KOPT-K1 (cell line): ENCODE results near the gene P3H2.

Experiments
- H3K27ac ChIP-seq: fragments of 200-600 bp; sonication (generic); 2 replicates; pipeline ENCODE4 v1.5.1; 2016; ENCODE audit warnings: antibody characterized with exemption, mild to moderate bottlenecking, low read depth, low read length; ENCODE audit not compliant: poor library complexity, severe bottlenecking
- H3K36me3 ChIP-seq: fragments of 200-600 bp; sonication (generic); 2 replicates; pipeline ENCODE4 v1.5.1; 2017; ENCODE audit warnings: antibody characterized with exemption, mild to moderate bottlenecking, low read length, moderate library complexity; ENCODE audit not compliant: insufficient read depth
- H3K9me3 ChIP-seq: fragments of 200-600 bp; sonication (generic); 2 replicates; pipeline ENCODE4 v1.5.1; 2017; ENCODE audit warnings: antibody characterized with exemption, low read length, mild to moderate bottlenecking; ENCODE audit not compliant: insufficient read depth, poor library complexity, severe bottlenecking

The P3H2 gene

DNA sequence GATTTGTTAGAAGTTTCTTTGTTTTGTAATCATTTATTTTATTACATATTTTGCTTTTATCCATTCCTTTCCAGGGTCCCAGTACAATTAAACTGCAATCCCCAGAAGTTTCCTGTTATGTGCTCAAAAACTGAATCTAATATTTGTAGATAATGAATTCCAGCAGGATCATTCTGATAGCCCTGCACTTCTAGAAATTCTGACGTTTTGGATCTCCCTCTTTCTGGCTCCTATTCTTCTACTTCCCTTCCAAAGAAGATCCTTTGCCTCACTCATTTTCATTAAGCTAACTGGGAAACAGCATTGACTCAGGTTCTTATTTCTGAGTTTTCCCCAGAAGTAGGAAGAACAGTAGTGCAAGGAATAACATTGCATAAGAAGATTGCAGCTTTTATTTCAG, 9.9 kb downstream of the P3H2 start:
- Histone ChIP-seq H3K9me3 (no peaks in the 10 kb centered on the region), H3K36me3 (no peaks in the 10 kb centered on the region), H3K27ac (no peak overlapping the region)

DNA sequence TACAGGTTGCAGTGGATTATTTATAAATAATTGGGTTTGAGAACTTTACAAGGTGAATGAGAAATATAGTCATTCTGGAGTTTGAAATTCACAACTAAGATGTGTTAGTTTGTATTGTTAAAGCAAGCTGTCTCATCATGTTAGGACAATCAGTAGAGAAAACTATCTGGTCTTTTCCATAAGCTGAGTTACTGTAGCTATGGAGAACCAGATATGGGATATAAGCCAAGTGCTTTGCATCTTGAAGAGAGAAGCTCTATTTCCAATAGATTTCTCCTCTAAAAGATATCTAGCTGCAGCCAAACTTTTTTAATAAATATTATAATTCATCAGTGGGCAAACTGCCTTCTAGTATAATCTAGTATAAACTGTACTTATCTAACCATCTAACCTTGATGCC, 11.3 kb downstream of the P3H2 start:
- no peak overlapping the region for H3K27ac ChIP-seq
- no peaks in the 10 kb centered on the region for H3K9me3 ChIP-seq
- no peaks in the 10 kb centered on the region for H3K36me3 ChIP-seq

DNA sequence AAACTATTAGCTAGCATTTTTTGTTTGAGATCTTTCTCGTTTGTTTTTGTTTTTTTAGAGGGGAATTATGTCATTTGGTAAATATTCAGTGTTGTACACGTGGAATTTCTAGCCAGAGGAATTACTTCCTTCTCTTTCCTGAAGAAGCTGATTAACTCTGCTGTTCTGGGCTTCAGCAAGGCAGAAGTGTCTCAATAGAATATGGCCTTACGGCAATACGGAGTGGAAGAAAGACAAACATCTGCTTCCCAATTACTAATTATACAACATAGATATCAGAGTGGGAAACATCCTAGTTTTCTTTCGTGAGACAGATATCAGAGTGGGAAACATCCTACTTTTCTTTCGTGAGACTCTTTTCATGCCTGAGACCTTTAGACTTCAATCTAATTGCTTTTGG, 11.9 kb downstream of the P3H2 start:
- Histone ChIP-seq H3K36me3 (no peaks in the 10 kb centered on the region), H3K27ac (no peak overlapping the region)

DNA sequence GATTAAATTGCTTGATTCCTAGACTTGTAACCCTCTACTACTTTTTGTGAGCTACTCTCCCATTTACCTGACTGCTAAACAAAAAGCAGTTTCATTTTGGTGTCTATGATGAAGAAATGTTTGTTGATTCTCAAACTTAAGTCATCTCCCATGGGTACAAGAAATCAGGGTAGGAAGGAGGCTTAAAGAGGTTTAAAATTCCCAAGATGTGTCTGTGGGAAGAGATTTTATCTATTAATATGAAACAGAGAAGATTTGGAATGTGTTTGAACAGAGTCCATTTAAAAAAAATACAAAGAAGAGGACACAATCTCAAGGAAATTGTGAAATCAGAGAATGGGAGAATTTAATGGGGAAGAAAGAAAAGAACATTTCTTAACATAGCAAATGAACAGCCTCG, 14.8 kb downstream of the P3H2 start:
- Histone ChIP-seq H3K36me3 (no peaks in the 10 kb centered on the region), H3K9me3 (no peaks in the 10 kb centered on the region), H3K27ac (no peak overlapping the region)

More for the DNA sequence above, 11.9 kb downstream of the P3H2 start:
- no peaks in the 10 kb centered on the region for H3K9me3 ChIP-seq

DNA sequence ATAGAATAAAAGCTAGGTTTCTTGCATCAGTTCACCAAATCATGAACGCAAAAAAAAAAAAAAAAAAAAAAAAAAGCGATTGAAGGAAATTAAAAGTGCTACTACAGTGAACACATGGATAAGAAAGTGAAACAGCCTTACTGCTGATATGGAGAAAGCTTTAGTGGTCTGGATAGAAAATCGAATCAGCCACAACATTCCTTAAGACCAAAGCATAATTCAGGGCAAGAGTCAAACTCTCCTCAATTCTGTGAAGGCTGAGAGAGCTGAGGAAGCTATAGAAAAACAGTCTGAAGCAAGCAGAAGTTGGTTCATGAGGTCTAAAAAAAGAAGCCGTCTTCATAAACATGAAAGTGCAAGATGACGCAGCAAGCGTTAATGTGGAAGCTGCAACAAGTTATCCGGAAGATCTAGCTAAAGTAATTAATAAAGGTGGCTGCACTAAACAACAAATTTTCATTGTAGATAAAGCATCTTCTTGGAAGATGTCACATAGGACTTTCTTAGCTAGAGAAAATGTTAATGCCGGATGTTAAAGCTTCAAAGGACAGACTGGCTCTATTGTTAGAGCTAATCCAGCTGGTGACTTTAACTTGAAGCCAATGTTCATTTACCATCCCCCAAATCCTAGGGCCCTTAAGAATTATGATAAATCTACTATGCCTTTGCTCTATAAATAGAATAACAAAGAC, 19.2 kb downstream of the P3H2 start:
- H3K27ac ChIP-seq = no peak overlapping the region
- no peaks in the 10 kb centered on the region for H3K9me3 ChIP-seq
- H3K36me3 ChIP-seq = no peaks in the 10 kb centered on the region

DNA sequence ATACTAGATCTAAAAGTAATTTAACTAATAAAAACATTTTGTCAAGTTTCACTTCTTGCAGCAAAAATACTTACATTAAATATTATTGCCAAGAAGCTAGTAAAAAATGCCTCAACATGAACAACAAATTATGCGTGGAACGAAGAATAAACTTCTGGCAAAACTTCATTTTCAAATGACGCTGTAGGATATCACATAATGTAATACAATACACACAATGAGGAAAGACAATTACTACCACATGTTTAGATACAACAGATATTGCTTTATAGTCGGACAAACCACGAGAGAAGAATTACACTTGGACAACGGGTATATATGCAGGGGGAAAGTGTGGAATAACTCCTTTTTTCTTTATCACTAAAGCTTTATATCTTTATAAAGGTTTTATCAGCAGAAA, 21.6 kb downstream of the P3H2 start:
- Histone ChIP-seq H3K36me3 (no peaks in the 10 kb centered on the region), H3K9me3 (no peaks in the 10 kb centered on the region), H3K27ac (no peak overlapping the region)

DNA sequence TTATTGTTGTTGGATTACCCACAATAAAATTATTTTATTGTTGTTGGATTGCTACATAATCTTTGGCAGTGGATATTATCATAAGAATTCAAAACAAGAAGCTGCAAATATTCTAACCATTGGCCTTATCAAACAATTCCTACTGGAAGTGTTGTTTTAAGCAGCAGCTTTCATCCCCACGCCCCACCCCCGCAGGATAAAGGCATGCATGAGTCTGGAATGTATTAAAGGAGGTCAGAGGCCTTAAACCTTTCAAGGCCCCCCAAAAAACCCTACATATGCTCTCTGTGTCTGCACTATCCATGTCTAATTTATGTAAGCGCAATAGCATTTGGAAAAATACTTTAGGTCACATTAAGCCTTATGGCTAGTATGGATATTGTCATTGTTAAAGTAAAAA, 23.1 kb downstream of the P3H2 start:
- H3K9me3 ChIP-seq = no peaks in the 10 kb centered on the region
- H3K36me3 ChIP-seq = no peaks in the 10 kb centered on the region
- no peak overlapping the region for H3K27ac ChIP-seq

DNA sequence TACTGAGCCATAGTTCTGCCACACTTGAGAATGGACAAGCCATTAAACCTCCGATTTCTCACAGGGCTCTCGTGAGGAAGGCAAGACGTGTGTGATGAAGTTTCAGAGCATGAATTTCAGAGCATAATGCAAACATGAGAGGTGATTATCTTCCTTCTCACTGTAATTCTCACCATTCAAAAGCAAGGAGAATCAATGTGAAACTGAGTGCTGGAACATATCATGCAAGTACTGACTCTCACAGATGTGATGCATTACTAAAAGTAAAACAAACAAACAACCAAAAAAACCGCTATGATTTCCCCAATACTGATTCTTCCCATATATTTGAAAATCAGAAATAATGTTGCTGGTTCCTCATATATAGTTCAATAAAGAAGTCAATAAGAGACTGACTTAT, 23.7 kb downstream of the P3H2 start:
- no peak overlapping the region for H3K27ac ChIP-seq
- H3K9me3 ChIP-seq = no peaks in the 10 kb centered on the region
- no peaks in the 10 kb centered on the region for H3K36me3 ChIP-seq

DNA sequence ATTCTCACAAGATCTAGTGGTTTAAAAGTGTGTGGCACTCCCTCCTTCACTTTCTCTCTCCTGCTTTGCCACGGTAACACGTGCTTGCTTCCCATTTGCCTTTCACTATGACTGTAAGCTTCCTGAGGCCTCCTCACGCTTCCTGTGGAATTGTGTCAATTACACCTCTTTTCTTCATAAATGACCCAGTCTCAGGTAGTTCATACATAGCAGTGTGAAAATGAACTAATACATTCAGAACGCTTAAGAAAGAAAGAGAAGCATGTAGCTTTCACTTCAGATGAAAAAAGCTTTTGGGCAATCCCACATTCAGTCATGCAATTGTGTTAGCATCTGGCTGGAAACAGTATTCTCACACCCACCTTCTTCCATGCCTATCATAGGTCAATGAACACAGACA, 24.4 kb downstream of the P3H2 start:
- no peaks in the 10 kb centered on the region for H3K36me3 ChIP-seq
- no peaks in the 10 kb centered on the region for H3K9me3 ChIP-seq
- H3K27ac ChIP-seq = no peak overlapping the region

DNA sequence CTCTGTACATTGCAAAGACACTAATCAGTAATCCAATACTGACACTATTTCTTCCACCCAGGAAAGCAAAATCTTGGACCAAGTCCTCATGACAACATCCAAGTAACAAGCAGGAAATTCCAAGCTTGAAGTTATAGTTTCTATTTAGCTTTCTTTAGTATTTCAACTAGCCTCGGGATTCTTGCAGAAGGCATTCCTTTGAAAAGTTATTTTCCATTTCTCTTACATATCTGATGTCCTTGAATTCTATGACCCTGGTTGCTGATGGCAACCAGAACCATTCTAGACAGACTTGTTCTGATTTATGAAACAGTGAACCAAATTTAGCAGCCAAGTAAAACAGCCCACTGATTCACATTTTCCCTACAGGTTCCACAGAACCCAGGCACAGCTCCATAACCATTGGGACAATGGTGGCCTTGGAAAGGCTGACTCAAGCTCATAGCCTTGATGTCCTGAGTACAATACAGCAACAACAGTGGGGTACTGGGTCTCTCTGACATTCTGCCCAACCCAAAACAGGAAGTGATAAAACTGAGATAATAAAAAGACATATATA, 26.5 kb downstream of the P3H2 start:
- Histone ChIP-seq H3K36me3 (no peaks in the 10 kb centered on the region), H3K27ac (no peak overlapping the region), H3K9me3 (no peaks in the 10 kb centered on the region)

DNA sequence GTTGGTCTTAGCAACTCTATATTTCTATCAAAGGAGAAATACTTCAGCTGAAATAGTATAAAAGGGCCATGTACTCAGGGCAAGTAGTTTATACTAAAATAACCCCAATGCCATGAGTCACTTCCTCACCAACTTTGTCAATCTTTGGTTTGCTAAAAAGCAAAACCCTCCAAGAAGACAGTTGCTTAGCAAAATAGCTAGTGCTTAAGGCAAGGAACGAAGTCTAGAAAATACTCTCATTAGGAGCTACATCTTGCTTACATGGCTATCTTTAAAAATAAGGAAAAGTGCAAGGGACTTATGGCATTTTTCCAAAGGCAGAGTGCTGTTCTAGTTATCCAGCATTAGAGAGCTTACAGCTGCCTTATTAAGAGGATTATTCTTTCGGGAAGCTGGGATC, 28.4 kb downstream of the P3H2 start:
- Histone ChIP-seq H3K9me3 (no peaks in the 10 kb centered on the region), H3K36me3 (no peaks in the 10 kb centered on the region), H3K27ac (no peak overlapping the region)

DNA sequence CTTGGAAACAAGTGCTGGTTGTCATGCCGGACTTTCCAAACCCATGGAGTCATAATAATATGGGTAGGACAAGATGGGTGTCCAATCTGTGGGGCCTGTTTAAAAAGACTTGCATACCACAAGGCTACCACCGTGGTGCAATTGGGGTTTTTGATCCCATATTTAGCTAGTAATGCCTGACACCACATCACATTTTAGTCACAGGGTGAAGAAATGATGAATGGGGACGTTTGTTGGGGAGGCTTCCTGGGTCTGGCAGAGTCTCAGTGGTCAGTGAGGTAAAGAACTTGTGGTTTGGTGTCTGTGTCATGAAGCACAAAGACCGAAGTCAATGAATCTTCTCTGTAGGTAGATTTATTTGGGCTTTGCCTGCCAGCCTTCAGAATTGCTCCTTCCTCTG, 31.0 kb downstream of the P3H2 start:
- Histone ChIP-seq H3K27ac (no peak overlapping the region), H3K36me3 (no peaks in the 10 kb centered on the region), H3K9me3 (no peaks in the 10 kb centered on the region)

DNA sequence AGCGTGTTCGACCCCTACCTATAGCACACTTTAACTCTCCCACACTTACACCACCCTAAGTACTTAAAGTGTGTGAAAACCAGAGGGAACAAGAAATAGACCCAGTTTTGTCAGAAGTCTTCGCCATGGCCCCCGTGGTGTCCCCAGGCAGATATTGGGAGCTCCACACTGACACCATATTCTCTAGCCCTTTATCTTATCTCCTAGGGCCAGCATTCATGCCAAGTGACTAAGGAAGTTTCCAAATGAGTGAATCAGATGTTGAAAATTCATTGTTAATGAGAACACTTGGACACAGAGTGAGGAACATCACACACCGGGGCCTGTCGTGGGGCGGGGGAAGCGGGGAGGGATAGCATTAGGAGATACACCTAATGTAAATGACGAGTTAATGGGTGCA, 31.8 kb downstream of the P3H2 start:
- H3K9me3 ChIP-seq = no peaks in the 10 kb centered on the region
- H3K27ac ChIP-seq = no peak overlapping the region
- no peaks in the 10 kb centered on the region for H3K36me3 ChIP-seq

DNA sequence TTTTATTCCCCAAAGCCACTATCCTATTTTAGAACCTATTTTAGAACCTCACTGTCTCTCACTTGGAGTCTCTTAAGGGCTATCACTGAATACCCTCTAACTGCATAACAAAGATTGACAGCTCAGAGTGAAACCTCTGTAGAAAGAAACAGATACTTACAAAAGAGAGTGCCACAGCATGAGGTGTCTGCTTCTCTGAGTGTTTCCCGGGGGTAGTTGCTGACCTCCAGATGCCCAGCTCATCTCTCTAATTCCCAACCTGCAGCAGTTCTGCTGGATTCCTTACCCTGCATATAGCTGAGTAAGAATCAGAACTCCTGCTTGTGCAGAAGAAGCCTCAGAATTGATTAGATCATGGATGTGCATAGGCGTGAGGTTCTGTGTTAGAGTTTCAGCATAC, 34.5 kb downstream of the P3H2 start:
- Histone ChIP-seq H3K9me3 (no peaks in the 10 kb centered on the region), H3K27ac (no peak overlapping the region), H3K36me3 (no peaks in the 10 kb centered on the region)

DNA sequence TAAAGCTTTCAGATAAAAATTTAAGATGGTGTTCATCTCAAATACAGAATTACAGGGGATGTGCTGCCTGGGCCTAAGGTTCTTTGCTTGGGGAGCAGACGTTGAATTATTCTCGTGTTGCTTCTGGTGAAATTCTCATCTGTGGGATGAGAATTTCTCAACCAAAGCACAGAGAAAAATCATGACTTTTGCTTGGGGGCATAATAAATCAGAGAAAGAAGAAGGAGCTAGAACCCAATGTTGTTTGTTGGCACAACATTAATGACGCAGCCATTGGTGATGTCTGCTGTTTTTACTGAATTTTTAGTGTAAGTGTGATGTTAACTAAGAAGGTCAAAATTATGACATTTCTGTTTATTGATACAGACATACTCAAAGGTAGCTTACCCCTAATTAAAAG, 35.7 kb downstream of the P3H2 start:
- Histone ChIP-seq H3K27ac (no peak overlapping the region), H3K9me3 (no peaks in the 10 kb centered on the region), H3K36me3 (no peaks in the 10 kb centered on the region)

DNA sequence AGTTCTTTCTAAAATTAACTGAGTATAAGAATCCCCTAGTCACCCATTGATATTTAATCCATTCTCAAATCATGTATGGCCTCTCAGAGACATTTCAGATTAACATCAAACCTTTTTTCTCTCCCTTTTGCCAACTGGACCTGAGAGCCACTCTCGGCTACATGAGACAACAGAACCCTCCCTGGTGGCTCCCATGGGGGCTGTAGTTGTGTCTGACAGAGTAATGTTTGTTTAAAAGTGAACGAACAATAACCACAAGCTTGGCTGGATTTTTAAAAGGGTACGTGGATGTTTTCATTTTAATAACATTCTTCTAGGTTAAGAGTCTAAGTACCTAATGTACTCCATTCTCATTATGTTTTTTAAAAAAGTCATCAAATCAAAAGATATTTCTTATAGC, 37.1 kb downstream of the P3H2 start:
- H3K36me3 ChIP-seq = no peaks in the 10 kb centered on the region
- no peaks in the 10 kb centered on the region for H3K9me3 ChIP-seq
- H3K27ac ChIP-seq = no peak overlapping the region
